Colonic mucosa (tissue), 4 donors: ENCODE data around the gene ERH. TPM values are rescaled to one million over a fixed set of nuclear protein-coding genes. Genes with fewer than 3 reads are reported as not detected.

Source experiments
- DNase-seq: peaks from one replicate; pipeline ENCODE4 v3.0.0-alpha.2; 2020
- H3K27ac ChIP-seq: fragments of 200-600 bp; one replicate; pipeline ENCODE4 v1.8.0; 2021
- H3K27me3 ChIP-seq: fragments of 200-600 bp; one replicate; pipeline ENCODE4 v1.8.0; 2021
- H3K36me3 ChIP-seq: fragments of 200-600 bp; one replicate; pipeline ENCODE4 v1.8.0; 2021
- H3K4me1 ChIP-seq: fragments of 200-600 bp; one replicate; pipeline ENCODE4 v1.8.0; 2021; ENCODE audit warnings: mild to moderate bottlenecking
- H3K4me3 ChIP-seq: fragments of 200-600 bp; one replicate; pipeline ENCODE4 v1.8.0; 2021
- H3K9ac ChIP-seq, 2 donors: one replicate each; pipeline ENCODE4 v1.7.0; 2013; ENCODE audit warnings: control low read depth in 2 of 2, low read depth in 2 of 2, low read length in 2 of 2
- H3K9me3 ChIP-seq: fragments of 200-600 bp; one replicate; pipeline ENCODE4 v1.8.0; 2021
- CTCF ChIP-seq: fragments of 200-600 bp; IDR thresholded peaks from one replicate; pipeline ENCODE4 v1.8.0; 2022; ENCODE audit warnings: antibody characterized with exemption, mild to moderate bottlenecking
- intact Hi-C: fragments of 100-400 bp; cut with DNase I; formaldehyde crosslinking; loops from one replicate; pipeline ENCODE4 v1.14.1; 2022
- total RNA-seq, 2 donors: library from RNA; stranded (reverse); fragmentation: NEBNext Ultra II Directional in 1 of 2; extraction: Animal tissue kit (Norgen Biotek cat#: 25700) in 1 of 2; gene quantifications; one replicate each; pipeline ENCODE4 v1.2.1, GENCODE V29; 2021
- donor health status: healthy.
- donor health status: DM: no; HTN: no; CAD: no.
- donor health status: DM: no; HTN: no; CAD: no.

ERH gene
- total RNA-seq, 2 donors from 2014 or later: 118 to 192 TPM

- intact Hi-C loops: no loop called here
- Histone ChIP-seq H3K27me3 (no peaks in the 10 kb centered on the region), H3K27ac (no peak overlapping the region), H3K36me3 (no peaks in the 10 kb centered on the region), H3K4me3 (no peak overlapping the region), H3K9ac (no peak overlapping the region), H3K9me3 (no peaks in the 10 kb centered on the region), H3K4me1 (no peaks in the 10 kb centered on the region)
- TF ChIP-seq CTCF: no peak
- no peak for DNase-seq
Observed at GRCh38 chr14:69344171-69344570, 53.9 kb downstream of the ERH start.

- H3K27ac ChIP-seq: no peak overlapping the region
- DNase-seq: peak; percentile 23
- no peak overlapping the region for H3K9ac ChIP-seq
- no peaks in the 10 kb centered on the region for H3K27me3 ChIP-seq
- no peaks in the 10 kb centered on the region for H3K4me1 ChIP-seq
- no peaks in the 10 kb centered on the region for H3K9me3 ChIP-seq
- intact Hi-C loops: no loop called here
- no peak for TF ChIP-seq CTCF
- H3K36me3 ChIP-seq: no peaks in the 10 kb centered on the region
- H3K4me3 ChIP-seq: no peak overlapping the region
Observed at GRCh38 chr14:69342928-69343525, 55.1 kb downstream of the ERH start.

GRCh38 chr14:69339426-69339825 lies 58.7 kb downstream of the ERH start:
- no peak overlapping the region for H3K27ac ChIP-seq
- H3K27me3 ChIP-seq: no peaks in the 10 kb centered on the region
- H3K4me3 ChIP-seq: no peak overlapping the region
- intact Hi-C loops: no loop called here
- no peak for TF ChIP-seq CTCF
- no peaks in the 10 kb centered on the region for H3K9me3 ChIP-seq
- H3K4me1 ChIP-seq: no peaks in the 10 kb centered on the region
- H3K36me3 ChIP-seq: no peaks in the 10 kb centered on the region
- DNase-seq: no peak
- H3K9ac ChIP-seq: no peak overlapping the region

- intact Hi-C loops: no loop called here
- Histone ChIP-seq H3K27ac (no peak overlapping the region), H3K9ac (no peak overlapping the region), H3K4me1 (no peaks in the 10 kb centered on the region), H3K9me3 (no peaks in the 10 kb centered on the region), H3K4me3 (no peak overlapping the region), H3K27me3 (no peaks in the 10 kb centered on the region), H3K36me3 (no peaks in the 10 kb centered on the region)
- DNase-seq: no peak
- TF ChIP-seq CTCF: no peak
Observed at GRCh38 chr14:69337984-69338383, 60.1 kb downstream of the ERH start.

- Histone ChIP-seq H3K36me3 (no peaks in the 10 kb centered on the region), H3K27ac (no peak overlapping the region), H3K27me3 (no peaks in the 10 kb centered on the region), H3K9ac (no peak overlapping the region), H3K4me3 (no peak overlapping the region), H3K4me1 (no peaks in the 10 kb centered on the region), H3K9me3 (no peaks in the 10 kb centered on the region)
- DNase-seq: no peak
- TF ChIP-seq CTCF: no peak
- intact Hi-C loops: no loop called here
Observed at GRCh38 chr14:69335371-69335771, 62.7 kb downstream of the ERH start.
